NCI-H2196 (cell line): ENCODE results near the gene SLC36A1.
A peak's percentile ranks its signal among the peaks of the same experiment; 100 is the strongest.

ENCODE experiments used
- DNase-seq: peaks from one replicate; lab custom pipeline; 2025; ENCODE audit not compliant: unreplicated experiment; lab: John Stamatoyannopoulos, UW

Gene SLC36A1

GRCh38 chr5:151451626-151452520, 4.5 kb downstream of the SLC36A1 start:
- no peak for DNase-seq

- peak; percentile 7 for DNase-seq
Measured at GRCh38 chr5:151454166-151454565, 6.8 kb downstream of the SLC36A1 start.

GRCh38 chr5:151454889-151455288, 7.5 kb downstream of the SLC36A1 start:
- DNase-seq = no peak

- DNase-seq = no peak
Measured at GRCh38 chr5:151456321-151456940, 9.0 kb downstream of the SLC36A1 start.

GRCh38 chr5:151458314-151458713, 10.9 kb downstream of the SLC36A1 start:
- no peak for DNase-seq

GRCh38 chr5:151459680-151460324, 12.4 kb downstream of the SLC36A1 start:
- no peak for DNase-seq

- no peak for DNase-seq
Measured at GRCh38 chr5:151461312-151461711, 13.9 kb downstream of the SLC36A1 start.

GRCh38 chr5:151463137-151464029, 16.0 kb downstream of the SLC36A1 start:
- no peak for DNase-seq

- DNase-seq = no peak
Measured at GRCh38 chr5:151464101-151464500, 16.7 kb downstream of the SLC36A1 start.

- DNase-seq = no peak
Measured at GRCh38 chr5:151465476-151465875, 18.1 kb downstream of the SLC36A1 start.

GRCh38 chr5:151467576-151467975, 20.2 kb downstream of the SLC36A1 start:
- no peak for DNase-seq

GRCh38 chr5:151469386-151469785, 22.0 kb downstream of the SLC36A1 start:
- no peak for DNase-seq

GRCh38 chr5:151469992-151470391, 22.6 kb downstream of the SLC36A1 start:
- peak; percentile 57 for DNase-seq

- DNase-seq = no peak
Measured at GRCh38 chr5:151470439-151470838, 23.0 kb downstream of the SLC36A1 start.

GRCh38 chr5:151471276-151471675, 23.9 kb downstream of the SLC36A1 start:
- peak; percentile 13 for DNase-seq

- DNase-seq = no peak
Measured at GRCh38 chr5:151474799-151475198, 27.4 kb downstream of the SLC36A1 start.

- no peak for DNase-seq
Measured at GRCh38 chr5:151475388-151475787, 28.0 kb downstream of the SLC36A1 start.

- DNase-seq = no peak
Measured at GRCh38 chr5:151476016-151476415, 28.6 kb downstream of the SLC36A1 start.

GRCh38 chr5:151477101-151477500, 29.7 kb downstream of the SLC36A1 start:
- no peak for DNase-seq

GRCh38 chr5:151480384-151481293, 33.2 kb downstream of the SLC36A1 start:
- DNase-seq = no peak
